PC-3 (cell line): ENCODE data around the gene SPARCL1.

Experiments
- CTCF ChIP-seq: fragments of 300-600 bp; sonication (generic); conservative IDR thresholded peaks from 2 replicates; pipeline ENCODE4 v1.5.1; 2017; ENCODE audit warnings: antibody characterized with exemption, low read depth, mild to moderate bottlenecking, low read length
- EZH2 ChIP-seq: fragments of 300-600 bp; sonication (generic); IDR thresholded peaks from one replicate; pipeline ENCODE4 v1.6.1; 2017; ENCODE audit warnings: antibody characterized with exemption, mild to moderate bottlenecking, low read length; ENCODE audit not compliant: unreplicated experiment
- EZH2phosphoT487 ChIP-seq: fragments of 300-600 bp; sonication (generic); IDR thresholded peaks from 2 replicates; pipeline ENCODE4 v1.6.1; 2018; ENCODE audit warnings: mild to moderate bottlenecking, antibody characterized with exemption, low read length, borderline replicate concordance

- TF ChIP-seq CTCF, result no peak
- no peak for TF ChIP-seq EZH2phosphoT487
- no peak for TF ChIP-seq EZH2
These were observed 52.2 kb downstream of the SPARCL1 start for GRCh38 chr4:87476934-87477333.
